Activated T-helper 2 cell treated with anti-CD3 and anti-CD28 coated beads, Interferon-gamma antibody, Interleukin-2, Interleukin-4, amounts not matched to agents 10 μg/mL and 5 μg/mL and 100 μg/mL, durations not matched to agents 14 hours and 24 hours and 36 hours (primary cell): Measurements from ENCODE around the gene VPS33A. TPM values are rescaled to one million over a fixed set of nuclear protein-coding genes. Genes with fewer than 3 reads are reported as not detected.
A peak's percentile ranks its signal among the peaks of the same experiment; 100 is the strongest.

Experiments used
- DNase-seq: peaks from one replicate; pipeline ENCODE4 v3.0.0; 2021; ENCODE audit warnings: low spot score
- H3K27ac Mint-ChIP-seq: one replicate; pipeline ENCODE4 v1.8.0; 2021; ENCODE audit warnings: mixed read lengths
- H3K27me3 Mint-ChIP-seq: one replicate; pipeline ENCODE4 v1.8.0; 2021; ENCODE audit warnings: low read depth, mixed read lengths
- H3K36me3 Mint-ChIP-seq: one replicate; pipeline ENCODE4 v1.8.0; 2021; ENCODE audit warnings: low read depth, mixed read lengths
- H3K4me1 Mint-ChIP-seq: one replicate; pipeline ENCODE4 v1.8.0; 2021; ENCODE audit warnings: low read depth, mixed read lengths
- H3K4me3 Mint-ChIP-seq: one replicate; pipeline ENCODE4 v1.8.0; 2021; ENCODE audit warnings: low read depth, mild to moderate bottlenecking, moderate library complexity, mixed read lengths
- H3K9me3 Mint-ChIP-seq: one replicate; pipeline ENCODE4 v1.8.0; 2021; ENCODE audit warnings: mixed read lengths
- intact Hi-C: fragments of 100-400 bp; cut with micrococcal nuclease; formaldehyde crosslinking; loops from one replicate; pipeline ENCODE4 v1.15.1; 2023
- total RNA-seq: library from RNA; stranded (reverse); gene quantifications from 2 replicates; pipeline ENCODE4 v1.2.3, GENCODE V29; 2022

Gene VPS33A
- total RNA-seq, result 25.3 and 26.8 TPM in 2 replicates

GRCh38 chr12:122266230-122266901, at the start of gene VPS33A:
Gene VPS33A (minus strand): TSS chr12:122266494. CDS start chr12:122266408, 86 bp downstream.
- Mint-ChIP-seq H3K27me3 (no peaks in the 10 kb centered on the region), H3K36me3 (peaks cover 17% of the 10 kb centered on the region), H3K4me3 (peak within 1 kb of the TSS; percentile 96), H3K27ac (peak within 1 kb of the TSS; percentile 99), H3K4me1 (peaks cover 7% of the 10 kb centered on the region), H3K9me3 (no peaks in the 10 kb centered on the region)
- DNase-seq, result peak; percentile 95
- intact Hi-C loops, result loop anchor here (1.0 to 2.0 kb wide), 4 partner anchors 22 to 260 kb away; partner anchors contain the start of genes DIABLO, KNTC1 and RSRC2

DNA sequence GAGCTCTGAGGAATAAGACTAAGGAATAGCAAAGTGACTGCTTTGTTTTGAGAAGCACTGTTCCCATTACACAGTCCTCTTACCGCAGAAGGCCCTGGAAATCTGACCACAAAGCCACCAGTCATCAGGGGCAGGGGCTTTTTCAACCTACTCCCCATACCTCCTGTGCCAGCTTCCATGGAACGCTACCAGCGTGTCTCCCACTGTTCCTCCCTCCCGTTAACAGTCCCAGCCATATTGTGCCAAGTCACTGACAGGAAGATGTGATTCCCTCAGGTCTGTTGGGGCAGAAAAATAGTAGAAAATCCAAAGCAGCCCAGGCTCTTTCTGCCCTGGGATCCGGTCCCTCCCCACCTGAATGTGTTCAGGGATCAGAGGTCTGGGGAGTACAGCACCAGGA, 46.6 kb upstream of the VPS33A start:
- Mint-ChIP-seq H3K9me3 (no peaks in the 10 kb centered on the region), H3K27me3 (no peaks in the 10 kb centered on the region), H3K4me1 (peaks cover 4% of the 10 kb centered on the region), H3K27ac (no peak overlapping the region), H3K36me3 (peaks cover 41% of the 10 kb centered on the region), H3K4me3 (no peak overlapping the region)
- no peak for DNase-seq
- intact Hi-C loops, result no loop called here

GRCh38 chr12:122311696-122312095, 45.4 kb upstream of the VPS33A start:
- peaks cover 35% of the 10 kb centered on the region for H3K36me3 Mint-ChIP-seq
- no peak overlapping the region for H3K4me3 Mint-ChIP-seq
- intact Hi-C loops, result no loop called here
- H3K27ac Mint-ChIP-seq, result no peak overlapping the region
- peaks cover under 1% of the 10 kb centered on the region for H3K4me1 Mint-ChIP-seq
- H3K9me3 Mint-ChIP-seq, result no peaks in the 10 kb centered on the region
- H3K27me3 Mint-ChIP-seq, result no peaks in the 10 kb centered on the region
- no peak for DNase-seq

- Mint-ChIP-seq H3K4me3 (no peak overlapping the region), H3K4me1 (no peaks in the 10 kb centered on the region), H3K27me3 (no peaks in the 10 kb centered on the region), H3K9me3 (no peaks in the 10 kb centered on the region), H3K36me3 (peaks cover 40% of the 10 kb centered on the region), H3K27ac (no peak overlapping the region)
- DNase-seq, result no peak
- intact Hi-C loops, result no loop called here
Measured at GRCh38 chr12:122310626-122311333, 44.5 kb upstream of the VPS33A start.

GRCh38 chr12:122309564-122310121, 43.3 kb upstream of the VPS33A start:
- DNase-seq, result no peak
- no peak overlapping the region for H3K27ac Mint-ChIP-seq
- no peak overlapping the region for H3K4me3 Mint-ChIP-seq
- no peaks in the 10 kb centered on the region for H3K9me3 Mint-ChIP-seq
- H3K4me1 Mint-ChIP-seq, result no peaks in the 10 kb centered on the region
- intact Hi-C loops, result no loop called here
- H3K36me3 Mint-ChIP-seq, result peaks cover 32% of the 10 kb centered on the region
- no peaks in the 10 kb centered on the region for H3K27me3 Mint-ChIP-seq

- H3K27ac Mint-ChIP-seq, result no peak overlapping the region
- H3K4me1 Mint-ChIP-seq, result no peaks in the 10 kb centered on the region
- intact Hi-C loops, result no loop called here
- H3K9me3 Mint-ChIP-seq, result no peaks in the 10 kb centered on the region
- DNase-seq, result no peak
- H3K36me3 Mint-ChIP-seq, result peaks cover 27% of the 10 kb centered on the region
- H3K4me3 Mint-ChIP-seq, result no peak overlapping the region
- H3K27me3 Mint-ChIP-seq, result no peaks in the 10 kb centered on the region
Measured at GRCh38 chr12:122308811-122309210, 42.5 kb upstream of the VPS33A start.

DNA sequence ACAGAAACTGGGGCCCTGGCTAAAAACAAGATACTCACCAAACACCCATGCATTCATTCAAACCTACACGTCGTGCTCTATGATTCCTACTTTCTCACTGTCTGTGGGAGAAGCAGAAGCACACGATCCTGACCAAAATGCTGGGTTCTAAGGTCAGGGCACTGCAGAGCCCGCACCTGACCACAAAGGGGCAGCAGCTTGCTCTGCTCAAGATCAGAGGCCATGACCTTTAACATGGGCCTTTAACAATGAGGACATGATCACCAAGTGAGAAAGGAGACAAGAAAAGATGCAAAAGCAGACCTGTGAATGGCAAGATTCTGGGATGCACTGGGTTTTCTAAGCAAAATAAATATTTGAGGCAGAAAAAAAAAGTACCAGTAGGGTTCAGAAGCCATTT, 40.1 kb upstream of the VPS33A start:
- H3K27ac Mint-ChIP-seq, result no peak overlapping the region
- H3K27me3 Mint-ChIP-seq, result no peaks in the 10 kb centered on the region
- DNase-seq, result no peak
- H3K4me3 Mint-ChIP-seq, result no peak overlapping the region
- no peaks in the 10 kb centered on the region for H3K4me1 Mint-ChIP-seq
- no peaks in the 10 kb centered on the region for H3K9me3 Mint-ChIP-seq
- intact Hi-C loops, result no loop called here
- H3K36me3 Mint-ChIP-seq, result peaks cover 27% of the 10 kb centered on the region

- intact Hi-C loops, result no loop called here
- H3K27me3 Mint-ChIP-seq, result no peaks in the 10 kb centered on the region
- H3K9me3 Mint-ChIP-seq, result no peaks in the 10 kb centered on the region
- H3K4me3 Mint-ChIP-seq, result no peak overlapping the region
- H3K4me1 Mint-ChIP-seq, result no peaks in the 10 kb centered on the region
- no peak for DNase-seq
- no peak overlapping the region for H3K27ac Mint-ChIP-seq
- peaks cover 21% of the 10 kb centered on the region for H3K36me3 Mint-ChIP-seq
Measured at GRCh38 chr12:122304924-122305323, 38.6 kb upstream of the VPS33A start.

DNA sequence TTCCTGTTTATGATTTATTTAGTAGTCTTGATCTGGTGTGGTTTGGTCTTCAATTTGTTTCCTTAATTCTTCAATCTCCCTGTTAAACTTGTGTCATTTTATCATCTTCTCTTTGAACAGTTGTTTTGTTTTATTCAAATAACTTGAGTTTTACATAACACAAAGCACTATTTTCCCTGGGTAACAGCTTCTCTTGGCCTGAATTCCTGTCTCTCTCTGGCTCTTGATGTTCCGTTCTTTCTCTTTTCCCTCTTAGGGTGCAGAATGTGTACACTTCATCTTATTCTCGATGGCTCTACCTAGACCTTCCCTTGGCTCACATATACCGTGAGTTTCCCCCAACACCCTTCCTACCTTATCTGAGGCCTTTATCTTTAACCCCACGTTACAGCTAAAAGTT, 36.8 kb upstream of the VPS33A start:
- no peak overlapping the region for H3K4me3 Mint-ChIP-seq
- H3K9me3 Mint-ChIP-seq, result no peaks in the 10 kb centered on the region
- H3K27ac Mint-ChIP-seq, result no peak overlapping the region
- DNase-seq, result no peak
- no peaks in the 10 kb centered on the region for H3K27me3 Mint-ChIP-seq
- H3K36me3 Mint-ChIP-seq, result peaks cover 22% of the 10 kb centered on the region
- intact Hi-C loops, result no loop called here
- no peaks in the 10 kb centered on the region for H3K4me1 Mint-ChIP-seq

GRCh38 chr12:122298071-122298748, 31.9 kb upstream of the VPS33A start:
- peaks cover 23% of the 10 kb centered on the region for H3K36me3 Mint-ChIP-seq
- DNase-seq, result no peak
- H3K4me1 Mint-ChIP-seq, result peaks cover under 1% of the 10 kb centered on the region
- H3K27ac Mint-ChIP-seq, result no peak overlapping the region
- H3K27me3 Mint-ChIP-seq, result no peaks in the 10 kb centered on the region
- H3K9me3 Mint-ChIP-seq, result no peaks in the 10 kb centered on the region
- no peak overlapping the region for H3K4me3 Mint-ChIP-seq
- intact Hi-C loops, result no loop called here

DNA sequence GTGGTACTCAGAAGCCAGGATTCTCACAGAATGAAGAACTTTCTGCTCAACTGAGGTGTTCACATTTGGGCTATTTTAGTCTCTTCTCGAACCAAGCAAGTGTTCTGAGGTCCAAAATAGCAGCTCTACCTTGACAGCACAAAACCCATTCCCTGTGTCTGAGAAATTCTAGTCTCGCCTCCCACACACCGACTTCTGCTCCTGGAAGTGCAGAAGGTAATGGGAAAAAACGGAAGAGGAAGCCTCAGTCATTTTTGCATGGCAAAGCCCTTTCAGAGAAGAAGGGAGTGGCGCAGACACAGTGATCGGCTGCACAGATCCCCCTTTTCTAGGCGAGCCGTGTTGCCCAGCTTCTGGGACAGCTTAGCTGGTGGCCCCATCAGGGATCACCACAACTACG, 31.2 kb upstream of the VPS33A start:
- intact Hi-C loops, result no loop called here
- H3K9me3 Mint-ChIP-seq, result no peaks in the 10 kb centered on the region
- no peaks in the 10 kb centered on the region for H3K27me3 Mint-ChIP-seq
- H3K4me3 Mint-ChIP-seq, result no peak overlapping the region
- no peak for DNase-seq
- H3K36me3 Mint-ChIP-seq, result peaks cover 27% of the 10 kb centered on the region
- no peak overlapping the region for H3K27ac Mint-ChIP-seq
- H3K4me1 Mint-ChIP-seq, result peaks cover 4% of the 10 kb centered on the region

GRCh38 chr12:122295877-122296276, 29.6 kb upstream of the VPS33A start:
- Mint-ChIP-seq H3K4me3 (no peak overlapping the region), H3K36me3 (peaks cover 29% of the 10 kb centered on the region), H3K27ac (no peak overlapping the region), H3K9me3 (no peaks in the 10 kb centered on the region), H3K4me1 (peaks cover 4% of the 10 kb centered on the region), H3K27me3 (no peaks in the 10 kb centered on the region)
- intact Hi-C loops, result no loop called here
- DNase-seq, result no peak

GRCh38 chr12:122293081-122293480, 26.8 kb upstream of the VPS33A start:
- H3K36me3 Mint-ChIP-seq, result peaks cover 24% of the 10 kb centered on the region
- no peaks in the 10 kb centered on the region for H3K27me3 Mint-ChIP-seq
- peak overlapping the region; percentile 63 for H3K27ac Mint-ChIP-seq
- H3K9me3 Mint-ChIP-seq, result no peaks in the 10 kb centered on the region
- DNase-seq, result no peak
- peaks cover 10% of the 10 kb centered on the region for H3K4me1 Mint-ChIP-seq
- intact Hi-C loops, result no loop called here
- H3K4me3 Mint-ChIP-seq, result no peak overlapping the region
